ENCODE measurements around the gene PATJ.
"Not testable (repeated sequence)": the region's sequence is repeated elsewhere in the genome, so short reads cannot be mapped to it uniquely, and the experiment has no call there.

The PATJ gene

DNA sequence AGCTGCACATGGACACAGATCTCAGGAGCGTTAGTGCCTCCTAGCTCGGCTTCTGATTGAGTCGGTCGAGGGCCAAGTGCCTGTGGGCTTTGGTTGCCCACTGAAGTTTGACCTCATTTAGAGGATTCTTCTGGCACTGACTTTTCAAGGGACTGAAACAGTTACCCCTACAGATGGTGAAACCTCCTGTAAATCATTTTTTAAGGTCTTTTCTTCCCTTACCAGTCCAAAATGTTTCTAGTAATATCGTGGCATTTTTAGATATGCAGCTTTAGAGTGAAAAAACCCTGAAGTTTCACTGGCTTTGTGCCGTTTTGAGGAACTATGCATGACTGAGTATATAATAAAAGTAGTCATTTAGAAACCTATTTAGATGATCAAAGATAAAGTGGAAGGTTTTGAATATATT, 417.7 kb downstream of the PATJ start:
- DNase-seq: no peak
- H2AFZ ChIP-seq (ENCODE audit: low read depth, low read length): no peak overlapping the region
- H3K27me3 ChIP-seq (ENCODE audit: insufficient read depth, low read length, poor library complexity): no peaks in the 10 kb centered on the region
- no peak overlapping the region for H3K27ac ChIP-seq (ENCODE audit: low read length)
- no peak for ATAC-seq (ENCODE audit: insufficient read depth, low read depth)
- no peaks in the 10 kb centered on the region for H4K20me1 ChIP-seq (ENCODE audit: insufficient read depth, low read length)
- H3K4me1 ChIP-seq (ENCODE audit: insufficient read depth, low read length): no peaks in the 10 kb centered on the region
- H3K4me2 ChIP-seq (ENCODE audit: insufficient read depth, low read length): no peak overlapping the region
- H3K9me3 ChIP-seq (ENCODE audit: insufficient read depth, low read length, severe bottlenecking): no peaks in the 10 kb centered on the region
- no peak overlapping the region for H3K9ac ChIP-seq (ENCODE audit: low read depth, low read length)
- no peak overlapping the region for H3K4me3 ChIP-seq (ENCODE audit: low read depth in 1 of 2, low read length in 2 of 2)
- H3K36me3 ChIP-seq (ENCODE audit: insufficient read depth, low read length): no peaks in the 10 kb centered on the region
- H3K79me2 ChIP-seq (ENCODE audit: insufficient read depth, low read length): no peaks in the 10 kb centered on the region
- TF ChIP-seq CTCF (IDR thresholded peaks at IDR 0.05; ENCODE audit: borderline replicate concordance, extremely low read depth, low read length, poor library complexity, severe bottlenecking): no peak

- Histone ChIP-seq H2AFZ (ENCODE audit: low read depth, low read length) (no peak overlapping the region), H3K27me3 (ENCODE audit: insufficient read depth, low read length, poor library complexity) (no peaks in the 10 kb centered on the region), H3K36me3 (ENCODE audit: insufficient read depth, low read length) (no peaks in the 10 kb centered on the region), H4K20me1 (ENCODE audit: insufficient read depth, low read length) (no peaks in the 10 kb centered on the region), H3K27ac (ENCODE audit: low read length) (no peak overlapping the region), H3K4me2 (ENCODE audit: insufficient read depth, low read length) (no peak overlapping the region), H3K4me3 (ENCODE audit: low read depth in 1 of 2, low read length in 2 of 2) (no peak overlapping the region), H3K4me1 (ENCODE audit: insufficient read depth, low read length) (no peaks in the 10 kb centered on the region), H3K9me3 (ENCODE audit: insufficient read depth, low read length, severe bottlenecking) (no peaks in the 10 kb centered on the region), H3K79me2 (ENCODE audit: insufficient read depth, low read length) (no peaks in the 10 kb centered on the region), H3K9ac (ENCODE audit: low read depth, low read length) (no peak overlapping the region)
- TF ChIP-seq EZH2 (IDR thresholded peaks at IDR 0.05; ENCODE audit: borderline replicate concordance, low read depth, low read length, severe bottlenecking) (no peak), CTCF (IDR thresholded peaks at IDR 0.05; ENCODE audit: borderline replicate concordance, extremely low read depth, low read length, poor library complexity, severe bottlenecking) (no peak)
- DNase-seq (no peak), ATAC-seq (ENCODE audit: insufficient read depth, low read depth) (no peak)
Measured at GRCh38 chr1:62161711-62162110, 419.4 kb downstream of the PATJ start.

DNA sequence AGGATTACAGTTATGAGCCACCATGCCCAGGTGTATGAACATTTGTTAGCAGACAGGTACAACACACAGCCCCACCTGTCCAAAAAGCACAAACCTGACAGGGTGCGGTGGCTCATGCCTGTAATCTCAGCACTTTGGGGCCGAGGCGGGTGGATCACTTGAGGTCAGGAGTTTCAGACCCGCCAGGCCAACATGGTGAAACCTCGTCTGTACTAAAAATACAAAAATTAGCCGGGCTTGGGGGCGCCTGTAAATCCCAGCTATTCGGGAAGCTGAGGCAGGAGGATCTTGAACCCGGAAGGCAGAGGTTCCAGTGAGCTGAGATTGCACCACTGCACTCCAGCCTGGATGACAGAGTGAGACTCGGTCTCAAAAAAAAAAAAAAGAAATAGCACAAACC, 428.1 kb downstream of the PATJ start:
- H2AFZ ChIP-seq (ENCODE audit: low read depth, low read length); H3K36me3 ChIP-seq (ENCODE audit: insufficient read depth, low read length); H3K9me3 ChIP-seq (ENCODE audit: insufficient read depth, low read length, severe bottlenecking): not testable (repeated sequence)

GRCh38 chr1:62175568-62176179, 433.4 kb downstream of the PATJ start:
- H3K4me3 ChIP-seq (ENCODE audit: low read depth in 1 of 2, low read length in 2 of 2): no peak overlapping the region
- H3K79me2 ChIP-seq (ENCODE audit: insufficient read depth, low read length): no peaks in the 10 kb centered on the region
- H3K4me2 ChIP-seq (ENCODE audit: insufficient read depth, low read length): no peak overlapping the region
- H3K4me1 ChIP-seq (ENCODE audit: insufficient read depth, low read length): no peaks in the 10 kb centered on the region
- no peaks in the 10 kb centered on the region for H4K20me1 ChIP-seq (ENCODE audit: insufficient read depth, low read length)
- no peak overlapping the region; the same call in 1 of the 2 replicates for H2AFZ ChIP-seq (ENCODE audit: low read depth, low read length)
- peak; percentile 82 for TF ChIP-seq CTCF (IDR thresholded peaks at IDR 0.05; ENCODE audit: borderline replicate concordance, extremely low read depth, low read length, poor library complexity, severe bottlenecking)
- no peak for TF ChIP-seq EZH2 (IDR thresholded peaks at IDR 0.05; ENCODE audit: borderline replicate concordance, low read depth, low read length, severe bottlenecking)
- no peaks in the 10 kb centered on the region for H3K36me3 ChIP-seq (ENCODE audit: insufficient read depth, low read length)
- no peaks in the 10 kb centered on the region for H3K27me3 ChIP-seq (ENCODE audit: insufficient read depth, low read length, poor library complexity)
- peak; percentile 59 for ATAC-seq (ENCODE audit: insufficient read depth, low read depth)
- peak; percentile 40 for DNase-seq
- no peak overlapping the region for H3K9ac ChIP-seq (ENCODE audit: low read depth, low read length)
- H3K9me3 ChIP-seq (ENCODE audit: insufficient read depth, low read length, severe bottlenecking): no peaks in the 10 kb centered on the region
- H3K27ac ChIP-seq (ENCODE audit: low read length): no peak overlapping the region

More for the DNA sequence above, 428.1 kb downstream of the PATJ start:
- not testable (repeated sequence) for H3K9ac ChIP-seq (ENCODE audit: low read depth, low read length); H3K79me2 ChIP-seq (ENCODE audit: insufficient read depth, low read length); H3K4me2 ChIP-seq (ENCODE audit: insufficient read depth, low read length); H3K4me3 ChIP-seq (ENCODE audit: low read depth in 1 of 2, low read length in 2 of 2); H3K4me1 ChIP-seq (ENCODE audit: insufficient read depth, low read length); ATAC-seq (ENCODE audit: insufficient read depth, low read depth); H3K27me3 ChIP-seq (ENCODE audit: insufficient read depth, low read length, poor library complexity); H3K27ac ChIP-seq (ENCODE audit: low read length); DNase-seq; H4K20me1 ChIP-seq (ENCODE audit: insufficient read depth, low read length)

Measured in DND-41 (cell line).